Central memory CD8-positive, alpha-beta T cell (primary cell): Measurements from ENCODE around the gene LIPG.
"Not testable (repeated sequence)": the region's sequence is repeated elsewhere in the genome, so short reads cannot be mapped to it uniquely, and the experiment has no call there.

Experiments
- ATAC-seq: fragments of 150-1000 bp; cut with Tn5 transposase; replicated peaks from 2 replicates; pipeline ENCODE4 v1.10.0; 2022; ENCODE audit warnings: mild to moderate bottlenecking, moderate FRiP score, moderate number of reproducible peaks; ENCODE audit not compliant: poor library complexity, severe bottlenecking; ENCODE audit errors: extremely low read depth
- DNase-seq, 2 donors: peaks; one replicate each; pipeline ENCODE4 v3.0.0; 2021; ENCODE audit warnings: low spot score in 2 of 2
- H3K27ac Mint-ChIP-seq: one replicate; pipeline ENCODE4 v1.8.0; 2022; ENCODE audit warnings: low read depth, mild to moderate bottlenecking, moderate library complexity, mixed read lengths
- H3K27me3 Mint-ChIP-seq: one replicate; pipeline ENCODE4 v1.8.0; 2022; ENCODE audit warnings: mixed read lengths
- H3K36me3 Mint-ChIP-seq: one replicate; pipeline ENCODE4 v1.8.0; 2022; ENCODE audit warnings: mild to moderate bottlenecking, moderate library complexity, mixed read lengths; ENCODE audit not compliant: insufficient read depth
- H3K4me1 Mint-ChIP-seq: one replicate; pipeline ENCODE4 v1.8.0; 2022; ENCODE audit warnings: mixed read lengths
- H3K4me3 Mint-ChIP-seq: one replicate; pipeline ENCODE4 v1.8.0; 2022; ENCODE audit warnings: mild to moderate bottlenecking, moderate library complexity, mixed read lengths
- H3K9me3 Mint-ChIP-seq: one replicate; pipeline ENCODE4 v1.8.0; 2022; ENCODE audit warnings: mixed read lengths

Gene LIPG

DNA sequence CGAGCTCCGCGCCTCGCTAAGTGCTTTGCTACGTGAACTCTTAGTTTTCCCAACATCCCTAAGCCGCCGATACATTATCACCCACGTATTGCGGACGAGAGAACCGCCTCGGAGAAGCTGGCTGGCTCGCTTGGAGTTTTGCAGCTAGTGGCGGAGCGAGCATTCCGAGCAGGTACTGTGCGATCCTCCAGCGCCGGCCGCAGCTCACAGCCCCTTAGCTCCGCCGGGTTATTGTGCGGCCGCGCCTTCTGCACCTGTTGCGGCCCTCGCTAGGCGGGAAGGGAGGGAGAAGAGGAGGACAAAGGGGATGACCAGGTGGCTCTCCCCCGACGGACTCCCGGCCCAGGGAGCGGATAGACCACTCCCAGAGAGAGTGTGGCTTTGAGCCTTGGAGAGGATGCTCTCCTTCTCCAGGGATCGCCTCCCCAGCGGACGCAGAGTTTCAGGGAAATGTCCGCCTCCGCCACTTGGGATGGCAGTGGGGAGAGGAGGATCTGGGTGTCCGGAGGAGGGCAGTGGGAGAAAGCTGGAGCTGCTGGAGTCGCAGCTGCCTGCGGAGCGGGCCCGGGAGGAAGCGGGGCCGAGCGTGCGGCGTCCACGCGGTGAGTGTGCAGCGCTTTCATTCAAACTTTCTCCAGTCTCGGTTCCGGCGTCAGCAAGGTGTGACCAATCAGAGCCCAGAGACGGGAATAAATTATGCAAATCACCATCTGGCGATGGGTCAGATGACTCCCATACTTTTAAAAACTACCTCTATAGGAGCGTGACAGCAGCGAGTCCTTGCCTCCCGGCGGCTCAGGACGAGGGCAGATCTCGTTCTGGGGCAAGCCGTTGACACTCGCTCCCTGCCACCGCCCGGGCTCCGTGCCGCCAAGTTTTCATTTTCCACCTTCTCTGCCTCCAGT, at the start of gene LIPG:
Gene LIPG, plus strand, starts transcription at position 769 of the 905 bp plus-strand sequence. CDS start 252 bp downstream, outside the sequence.
- ATAC-seq (peak; percentile 58), DNase-seq (no peak)
- no peaks in the 10 kb centered on the region for H3K36me3 Mint-ChIP-seq
- H3K4me3 Mint-ChIP-seq, result peak within 1 kb of the TSS; percentile 69
- H3K27me3 Mint-ChIP-seq, result peaks cover 80% of the 10 kb centered on the region
- H3K27ac Mint-ChIP-seq, result no peak within 1 kb of the TSS
- peaks cover 28% of the 10 kb centered on the region for H3K4me1 Mint-ChIP-seq
- H3K9me3 Mint-ChIP-seq, result no peaks in the 10 kb centered on the region

DNA sequence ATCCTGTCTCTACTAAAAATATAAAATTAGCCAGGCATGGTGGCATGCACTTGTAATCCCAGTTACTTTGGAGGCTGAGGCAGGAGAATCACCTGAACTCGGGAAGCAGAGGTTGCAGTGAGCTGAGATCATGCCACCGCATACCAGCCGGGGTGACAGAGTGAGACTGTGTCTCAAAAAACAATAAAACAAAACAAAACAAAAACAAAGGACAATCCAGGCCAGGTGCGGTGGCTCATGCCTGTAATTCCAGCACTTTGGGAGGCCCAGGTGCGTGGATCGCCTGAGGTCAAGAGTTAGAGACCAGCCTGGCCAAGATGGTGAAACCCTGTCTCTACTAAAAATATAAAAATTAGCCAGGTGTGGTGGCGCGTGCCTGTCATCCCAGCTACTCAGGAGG, 49.0 kb upstream of the LIPG start:
- H3K4me3 Mint-ChIP-seq, DNase-seq, ATAC-seq, H3K36me3 Mint-ChIP-seq, H3K27ac Mint-ChIP-seq, H3K9me3 Mint-ChIP-seq, H3K27me3 Mint-ChIP-seq, H3K4me1 Mint-ChIP-seq: not testable (repeated sequence)

DNA sequence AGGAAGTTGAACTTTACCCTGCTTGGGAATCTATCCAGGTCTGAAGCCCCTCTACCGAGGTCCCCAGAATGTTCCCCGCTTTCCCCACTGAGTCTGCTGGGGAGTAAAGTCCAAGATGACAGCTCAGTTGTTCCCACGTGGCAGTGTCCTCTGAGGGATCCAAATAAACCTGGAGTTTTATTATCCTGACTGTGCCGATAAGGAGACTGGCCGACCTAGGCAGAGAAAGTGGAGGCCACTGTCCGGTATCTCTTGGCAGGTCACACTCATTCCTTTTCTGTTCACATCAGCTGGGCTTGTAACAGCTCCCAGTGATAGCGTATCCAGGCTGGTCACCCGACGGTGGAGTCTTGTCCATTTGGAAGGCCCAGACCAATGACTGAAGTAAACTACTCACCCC, 47.3 kb upstream of the LIPG start:
- no peak for DNase-seq
- H3K4me1 Mint-ChIP-seq, result no peaks in the 10 kb centered on the region
- no peaks in the 10 kb centered on the region for H3K27me3 Mint-ChIP-seq
- no peaks in the 10 kb centered on the region for H3K36me3 Mint-ChIP-seq
- no peak overlapping the region for H3K27ac Mint-ChIP-seq
- no peak overlapping the region for H3K4me3 Mint-ChIP-seq
- H3K9me3 Mint-ChIP-seq, result no peaks in the 10 kb centered on the region
- ATAC-seq, result no peak

DNA sequence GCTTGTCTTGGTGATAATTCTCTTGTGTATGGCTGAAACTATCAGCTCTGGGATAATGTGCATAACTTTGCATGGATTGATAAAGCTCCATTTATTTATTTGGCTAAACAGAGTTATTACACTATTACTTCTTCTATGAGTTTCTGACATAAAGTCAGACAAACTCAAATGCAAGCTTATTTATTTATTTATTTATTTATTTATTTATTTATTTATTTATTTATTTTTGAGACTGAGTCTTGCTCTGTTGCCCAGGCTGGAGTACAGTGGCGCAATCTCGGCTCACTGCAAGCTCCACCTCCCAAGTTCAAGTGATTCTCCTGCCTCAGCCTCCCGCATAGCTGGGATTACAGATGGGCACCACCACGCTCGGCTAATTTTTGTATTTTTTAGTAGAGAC, 46.9 kb upstream of the LIPG start:
- not testable (repeated sequence) for H3K36me3 Mint-ChIP-seq, ATAC-seq, DNase-seq, H3K27ac Mint-ChIP-seq, H3K4me1 Mint-ChIP-seq, H3K9me3 Mint-ChIP-seq, H3K27me3 Mint-ChIP-seq, H3K4me3 Mint-ChIP-seq

DNA sequence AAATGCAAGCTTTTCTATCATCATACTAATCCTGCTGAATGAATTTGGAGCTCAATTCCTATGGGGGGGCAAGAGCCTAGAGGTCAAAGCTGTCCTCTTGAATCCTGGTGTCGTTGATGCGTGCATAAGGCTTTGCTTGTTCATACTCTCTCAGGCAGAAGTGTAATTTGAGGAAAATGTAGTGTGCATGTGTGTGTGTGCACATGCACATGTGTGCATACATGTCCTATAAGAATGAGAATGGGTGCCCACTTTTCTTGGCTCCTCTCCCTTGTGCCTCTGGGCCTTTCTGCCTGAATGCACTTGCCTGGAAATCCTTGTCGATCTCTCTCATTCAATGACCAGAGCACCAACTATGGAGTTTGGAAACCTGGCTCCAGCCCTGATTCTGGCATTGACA, 46.3 kb upstream of the LIPG start:
- Mint-ChIP-seq H3K27me3 (no peaks in the 10 kb centered on the region), H3K4me1 (no peaks in the 10 kb centered on the region), H3K9me3 (no peaks in the 10 kb centered on the region), H3K36me3 (no peaks in the 10 kb centered on the region), H3K4me3 (no peak overlapping the region), H3K27ac (no peak overlapping the region)
- DNase-seq (no peak), ATAC-seq (no peak)

DNA sequence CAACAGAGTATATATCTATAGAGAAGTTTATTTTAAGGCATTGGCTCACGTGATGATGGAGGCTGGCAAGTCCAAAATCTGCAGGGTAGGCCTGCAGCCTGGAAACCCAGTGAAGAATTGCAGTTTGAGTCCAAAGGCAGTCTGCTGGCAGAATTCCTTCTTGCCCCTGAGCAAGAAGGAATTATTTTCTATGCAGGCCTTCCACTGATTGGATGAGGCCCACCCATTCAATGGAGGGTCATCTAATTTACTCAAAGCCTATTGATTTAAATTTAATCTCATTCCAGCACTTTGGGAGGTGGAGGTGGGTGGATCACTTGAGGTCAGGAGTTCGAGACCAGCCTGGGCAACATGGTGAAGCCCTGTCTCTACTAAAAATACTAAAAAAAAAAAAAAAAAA, 44.4 kb upstream of the LIPG start:
- Mint-ChIP-seq H3K27ac (no peak overlapping the region), H3K4me1 (no peaks in the 10 kb centered on the region), H3K9me3 (no peaks in the 10 kb centered on the region), H3K4me3 (no peak overlapping the region), H3K27me3 (no peaks in the 10 kb centered on the region), H3K36me3 (no peaks in the 10 kb centered on the region)
- DNase-seq (no peak), ATAC-seq (no peak)

DNA sequence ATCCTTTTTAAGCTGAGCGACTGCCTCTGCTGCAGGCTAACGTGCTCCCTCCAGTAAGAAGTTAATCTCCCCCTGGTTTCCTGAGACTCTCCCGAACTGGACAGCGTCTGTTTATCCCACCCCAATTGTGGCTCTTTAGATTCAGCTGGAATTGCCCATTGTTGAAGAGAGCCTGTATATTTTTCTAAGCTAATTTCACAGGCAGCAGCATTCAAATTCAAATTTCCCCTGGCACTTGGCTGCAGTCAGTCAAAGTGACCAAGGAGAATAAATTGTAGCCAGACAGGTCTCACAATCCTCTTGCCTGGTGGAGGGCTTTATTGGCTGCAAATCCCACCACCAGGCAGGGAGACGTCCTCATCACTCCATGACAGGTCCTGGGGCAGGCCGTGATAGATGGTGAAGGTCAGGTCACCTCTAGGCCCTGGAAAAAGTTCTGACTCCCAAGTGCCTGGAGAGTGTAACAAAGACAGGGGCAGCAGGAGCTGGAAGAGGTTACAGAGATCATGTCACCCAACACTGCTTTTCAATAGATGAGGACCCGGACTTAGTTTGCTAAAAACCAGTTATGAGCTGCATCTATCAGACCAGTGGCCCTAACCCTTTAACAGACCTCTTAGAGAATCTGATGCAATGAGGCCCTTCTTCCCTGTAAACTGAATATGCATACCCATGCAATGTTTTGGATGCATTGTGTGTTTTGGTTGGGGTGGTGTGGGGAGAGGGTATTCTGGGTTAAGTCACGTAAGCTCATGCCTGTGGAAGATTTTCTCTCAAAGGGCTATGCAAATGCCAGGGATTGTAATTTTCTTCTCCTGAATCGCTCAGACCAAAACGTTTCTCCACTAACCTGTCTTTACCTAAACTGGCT, 42.5 kb upstream of the LIPG start:
- Mint-ChIP-seq H3K4me3 (no peak overlapping the region), H3K9me3 (no peaks in the 10 kb centered on the region), H3K27ac (no peak overlapping the region), H3K27me3 (no peaks in the 10 kb centered on the region), H3K36me3 (no peaks in the 10 kb centered on the region), H3K4me1 (no peaks in the 10 kb centered on the region)
- no peak for ATAC-seq
- no peak for DNase-seq

DNA sequence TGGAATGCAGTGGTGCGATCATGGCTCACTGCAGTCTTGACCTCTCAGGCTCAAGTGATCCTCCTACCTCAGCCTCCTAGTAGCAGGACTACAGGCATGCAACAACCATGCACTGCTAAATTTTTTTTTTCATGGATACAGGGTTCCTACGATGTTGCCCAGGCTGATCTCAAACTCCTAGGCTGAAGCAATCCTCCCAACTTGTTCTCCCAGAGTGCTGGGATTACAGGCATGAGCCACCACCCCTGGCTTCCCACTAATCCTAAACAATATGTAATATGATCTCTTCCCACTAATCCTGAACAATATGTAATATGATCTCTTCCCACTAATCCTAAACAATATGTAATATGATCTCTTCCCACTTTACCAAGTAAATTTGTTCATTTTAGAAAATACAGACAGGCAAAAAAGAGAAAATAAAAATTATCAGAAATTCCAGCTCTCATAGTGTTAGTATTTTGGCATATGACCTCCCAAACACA, 41.2 kb upstream of the LIPG start:
- no peaks in the 10 kb centered on the region for H3K27me3 Mint-ChIP-seq
- no peaks in the 10 kb centered on the region for H3K36me3 Mint-ChIP-seq
- no peaks in the 10 kb centered on the region for H3K4me1 Mint-ChIP-seq
- no peak overlapping the region for H3K27ac Mint-ChIP-seq
- ATAC-seq (no peak), DNase-seq (no peak)
- no peak overlapping the region for H3K4me3 Mint-ChIP-seq
- H3K9me3 Mint-ChIP-seq, result no peaks in the 10 kb centered on the region

DNA sequence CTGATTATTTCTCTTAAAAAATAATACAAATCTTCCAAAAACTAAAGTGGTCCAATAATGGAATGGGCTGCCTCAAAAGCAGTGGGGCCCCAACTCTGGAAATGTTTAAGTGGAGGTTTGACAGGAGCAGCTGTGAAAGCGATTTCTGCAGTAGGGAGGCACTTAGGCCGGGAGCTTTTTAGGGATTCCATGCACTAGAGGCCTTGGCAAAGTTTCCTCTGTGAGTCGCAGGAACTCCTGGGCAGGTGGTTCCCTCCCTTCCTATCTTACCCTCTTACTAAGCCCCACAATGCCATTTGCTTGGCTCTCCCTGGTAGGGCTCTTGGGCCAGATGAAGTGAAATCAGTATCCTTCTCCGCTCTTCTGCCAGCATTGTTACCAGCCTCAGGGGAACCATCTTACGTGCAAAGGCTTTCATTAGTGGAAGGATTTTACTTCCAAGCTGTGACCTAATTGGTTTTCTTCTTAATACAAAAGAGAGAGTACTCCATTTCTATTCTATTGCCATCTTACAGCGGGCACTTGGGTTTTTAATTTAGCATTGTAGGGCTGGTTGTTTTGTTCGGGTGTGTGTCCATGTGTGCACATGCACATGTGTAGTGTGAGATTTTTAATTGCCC, 40.5 kb upstream of the LIPG start:
- no peaks in the 10 kb centered on the region for H3K27me3 Mint-ChIP-seq
- ATAC-seq (no peak), DNase-seq (no peak)
- H3K9me3 Mint-ChIP-seq, result no peaks in the 10 kb centered on the region
- H3K4me3 Mint-ChIP-seq, result no peak overlapping the region
- no peaks in the 10 kb centered on the region for H3K4me1 Mint-ChIP-seq
- H3K36me3 Mint-ChIP-seq, result no peaks in the 10 kb centered on the region
- H3K27ac Mint-ChIP-seq, result no peak overlapping the region

DNA sequence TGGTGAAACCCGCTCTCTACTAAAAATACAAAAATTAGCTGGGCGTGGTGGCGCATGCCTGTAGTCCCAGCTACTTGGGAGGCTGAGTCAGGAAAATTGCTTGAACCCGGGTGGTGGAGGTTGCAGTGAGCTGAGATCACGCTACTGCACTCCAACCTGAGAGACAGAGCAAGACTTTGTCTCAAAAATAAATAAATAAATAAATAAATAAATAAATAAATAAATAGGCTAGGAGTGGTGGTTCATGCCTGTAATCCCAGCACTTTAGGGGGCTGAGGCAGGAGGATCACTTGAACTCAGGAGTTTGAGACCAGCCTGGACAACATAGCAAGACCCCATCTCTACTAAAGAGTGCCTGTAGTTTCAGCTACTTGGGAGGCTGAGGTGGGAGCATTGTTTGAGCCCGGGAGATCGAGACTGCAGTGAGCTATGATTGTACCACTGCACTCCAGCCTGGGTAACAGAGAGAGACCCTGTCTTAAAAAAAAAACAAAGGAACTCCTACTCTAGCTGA, 38.2 kb upstream of the LIPG start:
- H3K4me3 Mint-ChIP-seq, H3K4me1 Mint-ChIP-seq, H3K27me3 Mint-ChIP-seq, H3K36me3 Mint-ChIP-seq, ATAC-seq, DNase-seq, H3K27ac Mint-ChIP-seq, H3K9me3 Mint-ChIP-seq: not testable (repeated sequence)

DNA sequence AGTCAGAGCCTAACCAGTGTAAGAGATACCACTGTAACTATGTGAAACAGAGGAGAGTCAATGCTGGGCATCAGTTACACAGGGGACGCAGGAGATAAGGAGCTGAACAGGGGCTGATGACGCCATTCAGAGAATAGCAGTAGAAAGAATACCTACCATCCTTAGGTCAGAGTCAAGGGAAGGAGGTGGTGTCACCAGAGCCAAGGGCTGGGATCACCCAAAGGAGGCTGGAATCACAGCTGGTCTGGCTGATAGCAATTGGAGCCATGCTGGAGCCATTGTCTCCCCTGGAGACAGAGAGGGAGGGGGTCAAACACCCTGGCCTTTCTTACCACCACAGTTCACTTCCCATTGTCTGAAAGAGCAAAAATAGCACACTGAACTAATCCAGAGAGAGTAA, 37.5 kb upstream of the LIPG start:
- no peaks in the 10 kb centered on the region for H3K9me3 Mint-ChIP-seq
- H3K4me1 Mint-ChIP-seq, result no peaks in the 10 kb centered on the region
- peaks cover 16% of the 10 kb centered on the region for H3K27me3 Mint-ChIP-seq
- no peak for ATAC-seq
- DNase-seq, result no peak
- no peak overlapping the region for H3K27ac Mint-ChIP-seq
- no peak overlapping the region for H3K4me3 Mint-ChIP-seq
- no peaks in the 10 kb centered on the region for H3K36me3 Mint-ChIP-seq

DNA sequence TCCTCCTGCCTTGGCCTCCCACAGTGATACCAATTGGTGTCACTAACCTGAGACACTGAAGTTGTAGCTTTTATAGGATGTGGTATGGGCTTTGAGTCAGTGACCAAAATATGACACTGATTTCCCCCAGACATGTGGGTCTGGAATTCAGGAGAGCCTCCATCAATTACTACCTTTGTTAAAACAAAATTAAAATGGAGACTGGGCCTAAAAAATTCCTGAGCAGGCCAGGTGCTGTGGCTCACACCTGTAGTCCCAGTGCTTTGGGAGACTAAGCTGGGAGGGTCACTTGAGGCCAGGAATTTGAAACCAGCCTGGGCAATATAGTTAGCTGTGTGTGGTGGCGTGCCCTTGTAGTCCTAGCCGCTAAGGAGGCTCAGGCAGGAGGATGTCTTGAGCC, 36.9 kb upstream of the LIPG start:
- Mint-ChIP-seq H3K27ac (no peak overlapping the region), H3K4me3 (no peak overlapping the region), H3K36me3 (no peaks in the 10 kb centered on the region), H3K27me3 (peaks cover 22% of the 10 kb centered on the region), H3K4me1 (no peaks in the 10 kb centered on the region), H3K9me3 (no peaks in the 10 kb centered on the region)
- DNase-seq (no peak), ATAC-seq (no peak)
